Activated naive CD4-positive, alpha-beta T cell treated with anti-CD3 and anti-CD28 coated beads, Interleukin-2, amount 50 U/mL, for 24 hours (primary cell): ENCODE measurements around the gene DIAPH3.

ENCODE experiments used
- H3K27ac Mint-ChIP-seq: one replicate; pipeline ENCODE4 v1.8.0; 2021; ENCODE audit warnings: mild to moderate bottlenecking, mixed read lengths
- H3K27me3 Mint-ChIP-seq: one replicate; pipeline ENCODE4 v1.8.0; 2021; ENCODE audit warnings: mixed read lengths
- H3K36me3 Mint-ChIP-seq: one replicate; pipeline ENCODE4 v1.8.0; 2021; ENCODE audit warnings: mixed read lengths
- H3K4me1 Mint-ChIP-seq: one replicate; pipeline ENCODE4 v1.8.0; 2021; ENCODE audit warnings: mixed read lengths
- H3K4me3 Mint-ChIP-seq: one replicate; pipeline ENCODE4 v1.8.0; 2021; ENCODE audit warnings: mild to moderate bottlenecking, mixed read lengths
- H3K9me3 Mint-ChIP-seq: one replicate; pipeline ENCODE4 v1.8.0; 2021; ENCODE audit warnings: mixed read lengths

The DIAPH3 gene

GRCh38 chr13:59924256-59924655 lies 239.5 kb downstream of the DIAPH3 start:
- Mint-ChIP-seq H3K27ac (no peak overlapping the region), H3K36me3 (peaks cover 1% of the 10 kb centered on the region), H3K4me3 (no peak overlapping the region), H3K4me1 (no peaks in the 10 kb centered on the region), H3K9me3 (peaks cover 13% of the 10 kb centered on the region), H3K27me3 (no peaks in the 10 kb centered on the region)

GRCh38 chr13:59915252-59915651 lies 248.5 kb downstream of the DIAPH3 start:
- Mint-ChIP-seq H3K27me3 (no peaks in the 10 kb centered on the region), H3K36me3 (no peaks in the 10 kb centered on the region), H3K9me3 (no peaks in the 10 kb centered on the region)

GRCh38 chr13:59914556-59914955 lies 249.2 kb downstream of the DIAPH3 start:
- Mint-ChIP-seq H3K36me3 (no peaks in the 10 kb centered on the region), H3K27me3 (no peaks in the 10 kb centered on the region), H3K4me3 (no peak overlapping the region), H3K9me3 (no peaks in the 10 kb centered on the region), H3K27ac (no peak overlapping the region), H3K4me1 (no peaks in the 10 kb centered on the region)

More at GRCh38 chr13:59915252-59915651, 248.5 kb downstream of the DIAPH3 start:
- H3K4me1 Mint-ChIP-seq, result no peaks in the 10 kb centered on the region
- H3K4me3 Mint-ChIP-seq, result no peak overlapping the region
- no peak overlapping the region for H3K27ac Mint-ChIP-seq

- no peaks in the 10 kb centered on the region for H3K36me3 Mint-ChIP-seq
- no peaks in the 10 kb centered on the region for H3K9me3 Mint-ChIP-seq
- H3K27me3 Mint-ChIP-seq, result no peaks in the 10 kb centered on the region
- H3K4me1 Mint-ChIP-seq, result no peaks in the 10 kb centered on the region
- no peak overlapping the region for H3K27ac Mint-ChIP-seq
- no peak overlapping the region for H3K4me3 Mint-ChIP-seq
Observed at GRCh38 chr13:59906413-59907049, 257.2 kb downstream of the DIAPH3 start.

GRCh38 chr13:59901191-59901590 lies 262.5 kb downstream of the DIAPH3 start:
- H3K4me3 Mint-ChIP-seq, result no peak overlapping the region
- H3K4me1 Mint-ChIP-seq, result peaks cover 6% of the 10 kb centered on the region
- no peak overlapping the region for H3K27ac Mint-ChIP-seq
- no peaks in the 10 kb centered on the region for H3K9me3 Mint-ChIP-seq
- no peaks in the 10 kb centered on the region for H3K27me3 Mint-ChIP-seq
- no peaks in the 10 kb centered on the region for H3K36me3 Mint-ChIP-seq

GRCh38 chr13:59898066-59898465 lies 265.7 kb downstream of the DIAPH3 start:
- Mint-ChIP-seq H3K9me3 (no peaks in the 10 kb centered on the region), H3K4me3 (no peak overlapping the region), H3K36me3 (no peaks in the 10 kb centered on the region), H3K4me1 (peaks cover 6% of the 10 kb centered on the region), H3K27ac (no peak overlapping the region), H3K27me3 (no peaks in the 10 kb centered on the region)

GRCh38 chr13:59893266-59893665 lies 270.5 kb downstream of the DIAPH3 start:
- Mint-ChIP-seq H3K27ac (no peak overlapping the region), H3K4me3 (no peak overlapping the region), H3K27me3 (no peaks in the 10 kb centered on the region), H3K9me3 (no peaks in the 10 kb centered on the region), H3K36me3 (no peaks in the 10 kb centered on the region), H3K4me1 (no peaks in the 10 kb centered on the region)

- no peaks in the 10 kb centered on the region for H3K36me3 Mint-ChIP-seq
- no peaks in the 10 kb centered on the region for H3K4me1 Mint-ChIP-seq
- H3K27ac Mint-ChIP-seq, result no peak overlapping the region
- no peak overlapping the region for H3K4me3 Mint-ChIP-seq
- H3K27me3 Mint-ChIP-seq, result no peaks in the 10 kb centered on the region
- no peaks in the 10 kb centered on the region for H3K9me3 Mint-ChIP-seq
Observed at GRCh38 chr13:59891053-59891452, 272.7 kb downstream of the DIAPH3 start.

GRCh38 chr13:59890054-59890453 lies 273.7 kb downstream of the DIAPH3 start:
- no peaks in the 10 kb centered on the region for H3K4me1 Mint-ChIP-seq
- no peaks in the 10 kb centered on the region for H3K27me3 Mint-ChIP-seq
- H3K27ac Mint-ChIP-seq, result no peak overlapping the region
- no peaks in the 10 kb centered on the region for H3K36me3 Mint-ChIP-seq
- H3K4me3 Mint-ChIP-seq, result no peak overlapping the region
- no peaks in the 10 kb centered on the region for H3K9me3 Mint-ChIP-seq

GRCh38 chr13:59888408-59888807 lies 275.3 kb downstream of the DIAPH3 start:
- Mint-ChIP-seq H3K27ac (no peak overlapping the region), H3K4me1 (no peaks in the 10 kb centered on the region), H3K9me3 (no peaks in the 10 kb centered on the region), H3K4me3 (no peak overlapping the region), H3K27me3 (no peaks in the 10 kb centered on the region), H3K36me3 (no peaks in the 10 kb centered on the region)

GRCh38 chr13:59885076-59885475 lies 278.7 kb downstream of the DIAPH3 start:
- no peak overlapping the region for H3K4me3 Mint-ChIP-seq
- H3K27me3 Mint-ChIP-seq, result no peaks in the 10 kb centered on the region
- H3K36me3 Mint-ChIP-seq, result no peaks in the 10 kb centered on the region
- H3K4me1 Mint-ChIP-seq, result no peaks in the 10 kb centered on the region
- no peak overlapping the region for H3K27ac Mint-ChIP-seq
- H3K9me3 Mint-ChIP-seq, result no peaks in the 10 kb centered on the region

- no peaks in the 10 kb centered on the region for H3K36me3 Mint-ChIP-seq
- no peaks in the 10 kb centered on the region for H3K27me3 Mint-ChIP-seq
- H3K4me1 Mint-ChIP-seq, result no peaks in the 10 kb centered on the region
- H3K4me3 Mint-ChIP-seq, result no peak overlapping the region
- no peak overlapping the region for H3K27ac Mint-ChIP-seq
- H3K9me3 Mint-ChIP-seq, result no peaks in the 10 kb centered on the region
Observed at GRCh38 chr13:59883885-59884284, 279.8 kb downstream of the DIAPH3 start.

GRCh38 chr13:59880468-59880867 lies 283.3 kb downstream of the DIAPH3 start:
- no peak overlapping the region for H3K4me3 Mint-ChIP-seq
- no peaks in the 10 kb centered on the region for H3K27me3 Mint-ChIP-seq
- no peak overlapping the region for H3K27ac Mint-ChIP-seq
- H3K36me3 Mint-ChIP-seq, result no peaks in the 10 kb centered on the region
- no peaks in the 10 kb centered on the region for H3K9me3 Mint-ChIP-seq
- no peaks in the 10 kb centered on the region for H3K4me1 Mint-ChIP-seq

GRCh38 chr13:59879281-59879680 lies 284.4 kb downstream of the DIAPH3 start:
- Mint-ChIP-seq H3K4me1 (no peaks in the 10 kb centered on the region), H3K27me3 (no peaks in the 10 kb centered on the region), H3K9me3 (no peaks in the 10 kb centered on the region), H3K27ac (no peak overlapping the region), H3K4me3 (no peak overlapping the region), H3K36me3 (no peaks in the 10 kb centered on the region)

GRCh38 chr13:59877933-59878332 lies 285.8 kb downstream of the DIAPH3 start:
- no peaks in the 10 kb centered on the region for H3K9me3 Mint-ChIP-seq
- no peak overlapping the region for H3K27ac Mint-ChIP-seq
- H3K4me3 Mint-ChIP-seq, result no peak overlapping the region
- no peaks in the 10 kb centered on the region for H3K27me3 Mint-ChIP-seq
- H3K4me1 Mint-ChIP-seq, result no peaks in the 10 kb centered on the region
- H3K36me3 Mint-ChIP-seq, result no peaks in the 10 kb centered on the region

GRCh38 chr13:59874973-59875372 lies 288.8 kb downstream of the DIAPH3 start:
- no peaks in the 10 kb centered on the region for H3K27me3 Mint-ChIP-seq
- H3K27ac Mint-ChIP-seq, result no peak overlapping the region
- H3K9me3 Mint-ChIP-seq, result no peaks in the 10 kb centered on the region
- no peaks in the 10 kb centered on the region for H3K4me1 Mint-ChIP-seq
- no peak overlapping the region for H3K4me3 Mint-ChIP-seq
- no peaks in the 10 kb centered on the region for H3K36me3 Mint-ChIP-seq

GRCh38 chr13:59873856-59874255 lies 289.9 kb downstream of the DIAPH3 start:
- Mint-ChIP-seq H3K9me3 (no peaks in the 10 kb centered on the region), H3K27ac (no peak overlapping the region), H3K36me3 (no peaks in the 10 kb centered on the region), H3K4me1 (no peaks in the 10 kb centered on the region), H3K27me3 (no peaks in the 10 kb centered on the region), H3K4me3 (no peak overlapping the region)
